Spinal cord (tissue), 10 donors: ENCODE measurements around the gene VAPB. TPM values are rescaled to one million over a fixed set of nuclear protein-coding genes. Genes with fewer than 3 reads are reported as not detected.

Source experiments
- DNase-seq, 6 donors: peaks; one replicate each; pipeline versions ENCODE4 v3.0.0 to v3.0.0-alpha.2; 2013 to 2015; ENCODE audit warnings: low spot score in 6 of 6, low read depth in 4 of 6
- H3K27ac ChIP-seq: one replicate; pipeline ENCODE4 v1.5.1; 2013; ENCODE audit warnings: low read depth, low read length, control low read depth
- H3K27me3 ChIP-seq: one replicate; pipeline ENCODE4 v1.6.1; 2013; ENCODE audit warnings: low read length; ENCODE audit not compliant: control insufficient read depth, insufficient read depth
- H3K36me3 ChIP-seq: one replicate; pipeline ENCODE4 v1.6.1; 2013; ENCODE audit warnings: low read length; ENCODE audit not compliant: control insufficient read depth, insufficient read depth
- H3K4me1 ChIP-seq: one replicate; pipeline ENCODE4 v1.6.1; 2013; ENCODE audit warnings: low read length; ENCODE audit not compliant: control insufficient read depth, insufficient read depth
- H3K4me3 ChIP-seq: one replicate; pipeline ENCODE4 v1.5.1; 2013; ENCODE audit warnings: low read depth, low read length, control low read depth
- H3K9me3 ChIP-seq: one replicate; pipeline ENCODE4 v1.6.1; 2013; ENCODE audit warnings: low read length; ENCODE audit not compliant: control insufficient read depth, insufficient read depth
- WGBS: methylation state at CpG from one replicate; pipeline ENCODE4 v1.1.5; 2013; ENCODE audit warnings: missing lambda C conversion rate; ENCODE audit not compliant: insufficient coverage; 5-methylcytosine and 5-hydroxymethylcytosine counted together
- polyA plus RNA-seq, 2 donors: library from polyadenylated mRNA; unstranded; fragments of 120-200 nt; gene quantifications; one replicate each; pipeline ENCODE4 v1.2.1, GENCODE V29; 2013; ENCODE audit not compliant: insufficient read length in 2 of 2
- total RNA-seq, 2 donors: library from RNA; depleted of rRNA in 1 of 2; stranded (reverse); fragments of 120-200 nt in 1 of 2; fragments of >200 nt in 1 of 2; gene quantifications; one replicate each; pipeline versions ENCODE4 v1.2.3 to v1.2.4, GENCODE V29; 2013 to 2014
- donor health status: healthy.

The VAPB gene
- total and polyA plus RNA-seq, 4 donors, result 26.1 to 64.3 (median 56.6) TPM

DNA sequence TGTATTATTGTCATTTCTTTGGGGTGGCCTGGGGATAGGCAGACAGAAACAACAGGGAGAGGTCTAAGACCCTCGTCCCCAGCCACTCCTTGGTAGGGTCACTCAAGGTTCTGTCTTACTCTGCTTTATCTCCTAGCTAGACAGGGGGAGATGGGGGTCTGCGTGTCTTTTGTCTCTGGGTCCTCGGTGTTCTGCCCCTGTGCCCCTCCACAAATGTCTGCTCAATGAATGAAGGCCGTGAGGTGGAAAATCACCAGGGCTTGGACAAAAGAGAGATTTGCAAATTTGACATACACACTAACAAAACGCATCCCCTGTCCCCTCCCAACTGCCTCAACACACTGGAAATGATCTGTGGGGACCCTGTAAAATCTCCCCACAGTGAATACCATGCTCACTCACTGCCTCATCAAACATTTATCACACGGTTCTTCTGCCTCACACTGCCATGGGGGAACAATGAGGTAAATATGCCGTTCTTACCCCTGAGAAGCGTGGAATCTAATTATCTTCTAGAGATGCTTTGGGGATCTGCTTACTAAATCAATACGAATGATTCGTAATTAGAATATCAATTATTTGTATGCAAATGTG, 13.2 kb upstream of the VAPB start:
- DNase-seq, result peak in 2 of 6 donors; percentile 13 to 84
- Histone ChIP-seq H3K4me1 (no peaks in the 10 kb centered on the region), H3K36me3 (no peaks in the 10 kb centered on the region), H3K4me3 (no peak overlapping the region), H3K27me3 (no peaks in the 10 kb centered on the region), H3K27ac (no peak overlapping the region), H3K9me3 (no peaks in the 10 kb centered on the region)
- 54% methylated on average over 3 of the region's 10 CpGs for WGBS

DNA sequence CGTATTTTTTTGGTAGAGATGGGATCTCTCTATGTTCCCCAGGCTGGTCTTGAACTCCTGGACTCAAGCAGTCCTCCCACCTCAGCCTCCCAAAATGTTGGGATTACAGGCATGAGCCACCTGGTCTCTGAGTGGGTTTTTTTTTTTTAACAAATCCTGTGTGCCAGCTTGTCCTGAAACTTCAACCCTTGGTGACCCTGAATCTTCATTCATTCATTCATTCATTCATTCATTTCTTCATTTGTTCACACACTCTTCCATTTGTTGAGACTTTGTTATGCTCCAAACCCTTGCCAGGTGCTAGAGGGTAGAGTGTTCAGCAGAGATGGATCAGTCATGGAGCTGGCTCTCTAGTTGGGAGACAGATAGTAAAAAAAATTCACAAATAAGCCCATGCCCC, 12.0 kb upstream of the VAPB start:
- Histone ChIP-seq H3K27me3 (no peaks in the 10 kb centered on the region), H3K4me3 (no peak overlapping the region), H3K9me3 (no peaks in the 10 kb centered on the region), H3K36me3 (no peaks in the 10 kb centered on the region), H3K27ac (no peak overlapping the region), H3K4me1 (no peaks in the 10 kb centered on the region)
- DNase-seq, result no peak
- WGBS, result no CpG with 5 or more reads among the region's 1 CpG

DNA sequence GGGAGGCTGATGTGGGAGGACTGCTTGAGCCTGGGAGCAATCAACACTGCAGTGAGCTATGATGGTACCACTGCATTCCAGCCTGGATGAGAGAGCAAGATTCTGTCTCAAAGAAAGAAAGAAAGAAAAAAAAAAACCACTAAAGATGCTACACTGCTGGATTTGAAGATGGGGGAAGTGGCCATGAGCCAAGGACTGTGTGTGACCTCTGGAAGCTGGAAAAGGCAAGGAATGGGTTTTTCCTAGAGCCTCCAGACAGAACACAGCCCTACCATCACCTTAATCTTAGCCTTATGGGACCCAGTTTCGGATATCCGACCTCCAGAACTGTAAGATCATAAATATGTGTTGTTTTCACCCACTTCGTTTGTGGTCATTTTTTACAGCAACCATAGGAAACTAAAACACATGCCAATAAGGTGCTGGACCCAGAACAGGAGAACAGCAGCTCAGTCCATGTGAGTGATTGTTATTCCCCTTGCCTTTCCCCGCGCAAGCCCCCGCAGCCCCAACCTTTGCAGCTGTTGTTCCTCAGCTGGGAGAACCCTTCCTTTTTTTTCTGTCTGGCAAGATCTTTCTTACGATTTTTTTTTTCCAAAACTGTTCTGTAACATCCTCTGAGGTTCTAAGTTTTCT, 11.1 kb upstream of the VAPB start:
- DNase-seq, result no peak
- no peak overlapping the region for H3K4me3 ChIP-seq
- H3K4me1 ChIP-seq, result no peaks in the 10 kb centered on the region
- no peaks in the 10 kb centered on the region for H3K36me3 ChIP-seq
- 86% methylated on average over 4 of the region's 7 CpGs for WGBS
- H3K27ac ChIP-seq, result no peak overlapping the region
- no peaks in the 10 kb centered on the region for H3K9me3 ChIP-seq
- no peaks in the 10 kb centered on the region for H3K27me3 ChIP-seq

DNA sequence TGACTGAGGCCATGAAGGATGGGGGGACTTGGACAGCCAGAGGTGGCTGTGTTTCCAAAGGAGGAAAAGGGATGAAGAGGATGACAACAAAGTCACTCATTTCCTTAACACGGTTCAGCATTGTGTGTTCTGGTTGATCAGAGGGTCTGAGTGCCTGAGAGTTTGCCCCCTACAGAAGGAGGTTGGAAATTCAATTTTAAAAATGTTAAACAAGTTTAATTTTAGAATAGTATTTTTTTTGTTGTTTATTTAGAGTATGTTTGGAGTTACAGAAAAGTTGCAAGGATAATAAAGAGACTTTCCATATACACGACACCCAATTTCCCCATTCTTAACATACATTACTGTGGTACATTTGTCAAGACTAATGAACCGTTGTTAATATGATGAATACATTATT, 10.3 kb upstream of the VAPB start:
- no peaks in the 10 kb centered on the region for H3K36me3 ChIP-seq
- H3K27me3 ChIP-seq, result no peaks in the 10 kb centered on the region
- H3K4me3 ChIP-seq, result no peak overlapping the region
- DNase-seq, result no peak
- no peak overlapping the region for H3K27ac ChIP-seq
- no CpG with 5 or more reads among the region's 3 CpGs for WGBS
- H3K9me3 ChIP-seq, result no peaks in the 10 kb centered on the region
- no peaks in the 10 kb centered on the region for H3K4me1 ChIP-seq

DNA sequence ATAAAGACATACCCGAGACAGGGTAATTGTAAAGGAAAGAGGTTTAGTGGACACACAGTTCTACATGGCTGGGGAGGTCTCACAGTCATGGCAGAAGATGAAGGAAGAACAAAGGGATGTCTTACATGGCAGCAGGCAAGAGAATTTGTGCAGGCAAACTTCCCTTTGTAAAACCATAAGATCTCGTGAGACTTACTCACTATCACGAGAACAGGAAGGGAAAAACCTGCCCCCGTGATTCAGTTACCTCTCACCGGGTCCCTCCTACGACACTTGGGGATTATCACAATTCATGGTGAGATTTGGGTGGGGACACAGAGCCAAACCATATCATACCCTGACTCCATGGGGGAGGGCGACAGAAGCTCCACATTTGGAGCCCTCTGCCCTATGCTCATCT, 7.4 kb upstream of the VAPB start:
- no peak for DNase-seq
- no peaks in the 10 kb centered on the region for H3K4me1 ChIP-seq
- H3K9me3 ChIP-seq, result no peaks in the 10 kb centered on the region
- no peak overlapping the region for H3K27ac ChIP-seq
- H3K4me3 ChIP-seq, result no peak overlapping the region
- H3K27me3 ChIP-seq, result no peaks in the 10 kb centered on the region
- WGBS, result 100% methylated on average over 2 of the region's 7 CpGs
- H3K36me3 ChIP-seq, result no peaks in the 10 kb centered on the region

DNA sequence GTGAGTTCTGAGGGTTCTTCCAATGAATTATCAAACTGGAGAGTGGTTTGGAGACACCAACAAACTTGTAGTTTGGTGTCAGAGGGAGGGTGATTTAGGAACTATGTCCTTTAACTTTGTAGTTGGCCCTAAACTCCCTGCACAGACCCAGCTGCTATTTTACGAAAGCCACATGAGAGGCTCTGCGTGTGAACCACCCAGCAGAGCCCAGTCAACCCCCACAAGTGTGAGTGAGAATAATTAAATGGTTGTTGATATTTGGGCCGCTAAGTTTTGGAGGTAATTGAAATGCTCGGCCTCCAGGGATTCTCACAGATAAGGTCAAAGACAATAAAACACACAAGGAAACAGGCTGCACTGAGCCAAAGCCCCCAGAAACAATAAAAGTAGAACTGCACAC, 6.9 kb upstream of the VAPB start:
- no peaks in the 10 kb centered on the region for H3K27me3 ChIP-seq
- H3K4me3 ChIP-seq, result no peak overlapping the region
- H3K4me1 ChIP-seq, result no peaks in the 10 kb centered on the region
- no peak overlapping the region for H3K27ac ChIP-seq
- no peaks in the 10 kb centered on the region for H3K36me3 ChIP-seq
- DNase-seq, result no peak
- WGBS, result 90% methylated on average over 2 of the region's 4 CpGs
- H3K9me3 ChIP-seq, result no peaks in the 10 kb centered on the region

DNA sequence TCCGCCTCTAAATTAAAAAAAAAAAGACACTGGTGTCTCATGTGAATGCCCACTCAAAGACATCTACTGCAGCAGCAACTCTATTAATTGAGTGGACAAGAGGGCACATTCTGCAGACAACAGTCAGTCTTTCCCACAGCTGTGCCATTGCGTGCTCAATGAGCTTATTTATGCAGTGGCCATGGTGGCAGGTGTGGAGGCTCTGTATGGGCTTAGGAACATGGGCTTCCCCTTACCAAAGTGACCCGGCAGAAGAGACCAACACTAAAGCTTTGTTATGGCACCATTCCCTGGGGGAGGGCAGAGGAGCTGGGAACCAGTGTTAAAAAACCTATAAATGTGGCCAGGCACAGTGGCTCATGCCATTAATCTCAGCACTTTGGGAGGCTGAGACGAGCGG, 4.2 kb upstream of the VAPB start:
- no peaks in the 10 kb centered on the region for H3K9me3 ChIP-seq
- H3K36me3 ChIP-seq, result no peaks in the 10 kb centered on the region
- peaks cover 3% of the 10 kb centered on the region for H3K4me1 ChIP-seq
- no peak overlapping the region for H3K4me3 ChIP-seq
- peak in 2 of 6 donors; percentile 24 to 49 for DNase-seq
- H3K27ac ChIP-seq, result no peak overlapping the region
- WGBS, result 60% methylated on average over 3 of the region's 5 CpGs
- H3K27me3 ChIP-seq, result no peaks in the 10 kb centered on the region

DNA sequence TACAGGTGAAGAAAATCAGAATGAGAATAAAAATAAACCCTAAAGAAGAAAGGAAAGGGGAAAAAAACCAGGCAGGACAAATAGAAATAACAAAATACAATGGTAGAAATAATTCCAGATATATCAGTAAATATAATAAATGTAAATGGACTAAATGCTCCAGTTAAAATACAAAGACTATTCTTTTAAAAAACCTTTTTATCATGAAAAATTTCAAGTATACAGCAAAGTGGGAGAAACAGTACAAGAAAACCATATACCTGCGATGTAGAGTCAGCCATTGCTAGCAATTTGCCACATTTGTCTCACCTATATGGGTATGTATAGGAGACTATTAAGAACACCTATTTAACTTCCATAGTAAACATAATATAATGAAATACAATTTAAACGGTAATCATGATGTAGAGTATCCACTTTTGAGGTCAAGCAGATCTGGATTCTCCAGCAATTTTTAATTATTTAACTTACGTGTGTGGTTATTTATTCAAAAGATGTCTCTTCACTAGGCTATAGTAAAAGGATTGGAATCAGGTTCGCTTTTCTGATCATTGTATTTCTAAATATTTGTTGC, 914 bp upstream of the VAPB start:
- Histone ChIP-seq H3K27ac (no peak overlapping the region), H3K4me3 (peak overlapping the region; percentile 65), H3K9me3 (no peaks in the 10 kb centered on the region), H3K36me3 (no peaks in the 10 kb centered on the region), H3K27me3 (no peaks in the 10 kb centered on the region), H3K4me1 (peaks cover 13% of the 10 kb centered on the region)
- no CpG with 5 or more reads among the region's 4 CpGs for WGBS
- no peak for DNase-seq

DNA sequence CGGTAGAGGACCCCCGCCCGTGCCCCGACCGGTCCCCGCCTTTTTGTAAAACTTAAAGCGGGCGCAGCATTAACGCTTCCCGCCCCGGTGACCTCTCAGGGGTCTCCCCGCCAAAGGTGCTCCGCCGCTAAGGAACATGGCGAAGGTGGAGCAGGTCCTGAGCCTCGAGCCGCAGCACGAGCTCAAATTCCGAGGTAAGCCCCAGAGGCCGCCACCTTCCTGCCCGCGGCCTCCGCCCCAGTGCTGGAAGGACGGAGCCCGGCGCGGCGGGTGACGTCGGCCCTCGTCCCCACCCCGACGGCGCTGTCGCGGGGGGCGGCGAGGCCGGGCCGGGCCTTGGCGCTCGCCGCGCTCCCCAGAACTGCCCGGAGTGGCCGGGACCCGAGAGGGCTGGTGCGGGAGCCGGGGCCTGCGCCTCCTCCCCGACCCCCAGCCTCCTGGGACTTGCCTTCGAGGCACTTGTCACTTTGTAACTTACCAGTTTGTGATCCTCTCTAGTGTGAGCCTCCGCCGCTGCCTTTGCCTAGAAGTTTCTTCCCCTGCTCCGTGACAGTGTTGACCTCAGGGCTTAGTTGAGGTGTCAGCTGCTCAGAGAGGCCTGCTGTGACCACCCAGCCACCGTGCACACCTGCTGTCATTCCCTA, 417 bp downstream of the VAPB start:
- Histone ChIP-seq H3K9me3 (no peaks in the 10 kb centered on the region), H3K27me3 (no peaks in the 10 kb centered on the region), H3K36me3 (no peaks in the 10 kb centered on the region), H3K4me1 (peaks cover 13% of the 10 kb centered on the region), H3K27ac (peak overlapping the region; percentile 83), H3K4me3 (peak overlapping the region; percentile 76)
- no peak for DNase-seq
- 1% methylated on average over 56 of the region's 56 CpGs for WGBS
